ENCODE results near the gene PRXL2C. TPM values are rescaled to one million over a fixed set of nuclear protein-coding genes. Genes with fewer than 3 reads are reported as not detected.
"Not testable (repeated sequence)": the region's sequence is repeated elsewhere in the genome, so short reads cannot be mapped to it uniquely, and the experiment has no call there.

PRXL2C gene
- total RNA-seq, 1 experiment from 2014 or later = 19.1 TPM

GRCh38 chr9:96649620-96650324 lies 5.3 kb downstream of the PRXL2C start:
- no peak for DNase-seq (ENCODE audit: low read depth)

GRCh38 chr9:96646081-96646991 lies 8.8 kb downstream of the PRXL2C start:
- no peak for DNase-seq (ENCODE audit: low read depth)

- DNase-seq (ENCODE audit: low read depth) = no peak
Measured at GRCh38 chr9:96644137-96644536, 11.0 kb downstream of the PRXL2C start.

GRCh38 chr9:96641514-96641913 lies 13.6 kb downstream of the PRXL2C start:
- DNase-seq (ENCODE audit: low read depth) = no peak

- no peak for DNase-seq (ENCODE audit: low read depth)
Measured at GRCh38 chr9:96638606-96639364, 16.3 kb downstream of the PRXL2C start.

- no peak for DNase-seq (ENCODE audit: low read depth)
Measured at GRCh38 chr9:96636368-96636767, 18.7 kb downstream of the PRXL2C start.

- DNase-seq (ENCODE audit: low read depth) = not testable (repeated sequence)
Measured at GRCh38 chr9:96633579-96633978, 21.5 kb downstream of the PRXL2C start.

GRCh38 chr9:96626912-96627311 lies 28.2 kb downstream of the PRXL2C start:
- DNase-seq (ENCODE audit: low read depth) = no peak

- no peak for DNase-seq (ENCODE audit: low read depth)
Measured at GRCh38 chr9:96621618-96622017, 33.5 kb downstream of the PRXL2C start.

- no peak for DNase-seq (ENCODE audit: low read depth)
Measured at GRCh38 chr9:96620832-96621269, 34.3 kb downstream of the PRXL2C start.

GRCh38 chr9:96620181-96620514 lies 35.0 kb downstream of the PRXL2C start:
- no peak for DNase-seq (ENCODE audit: low read depth)

- peak; percentile 95 for DNase-seq (ENCODE audit: low read depth)
Measured at GRCh38 chr9:96619491-96620180, 35.5 kb downstream of the PRXL2C start, which contains the start of gene CDC14B. TSS of gene CDC14B (minus strand) at chr9:96619843. CDS start at chr9:96619378, 465 bp downstream.

- peak; percentile 34 for DNase-seq (ENCODE audit: low read depth)
Measured at GRCh38 chr9:96619124-96619465, 36.0 kb downstream of the PRXL2C start.

GRCh38 chr9:96618209-96619123 lies 36.7 kb downstream of the PRXL2C start:
- peak; percentile 65 for DNase-seq (ENCODE audit: low read depth)

- DNase-seq (ENCODE audit: low read depth) = no peak
Measured at GRCh38 chr9:96617439-96618185, 37.5 kb downstream of the PRXL2C start.

- DNase-seq (ENCODE audit: low read depth) = no peak
Measured at GRCh38 chr9:96616817-96617438, 38.2 kb downstream of the PRXL2C start.

GRCh38 chr9:96615411-96615810 lies 39.7 kb downstream of the PRXL2C start:
- no peak for DNase-seq (ENCODE audit: low read depth)

- DNase-seq (ENCODE audit: low read depth) = not testable (repeated sequence)
Measured at GRCh38 chr9:96614664-96615063, 40.5 kb downstream of the PRXL2C start.

- DNase-seq (ENCODE audit: low read depth) = no peak
Measured at GRCh38 chr9:96612966-96613589, 42.0 kb downstream of the PRXL2C start.
